NCI-H146 treated with DMSO at 0.1 percent for 48 hours (cell line): ENCODE data around the gene C1orf21.

Experiments
- DNase-seq: peaks from one replicate; lab custom pipeline; 2025; ENCODE audit not compliant: unreplicated experiment; lab: John Stamatoyannopoulos, UW

Gene C1orf21

DNA sequence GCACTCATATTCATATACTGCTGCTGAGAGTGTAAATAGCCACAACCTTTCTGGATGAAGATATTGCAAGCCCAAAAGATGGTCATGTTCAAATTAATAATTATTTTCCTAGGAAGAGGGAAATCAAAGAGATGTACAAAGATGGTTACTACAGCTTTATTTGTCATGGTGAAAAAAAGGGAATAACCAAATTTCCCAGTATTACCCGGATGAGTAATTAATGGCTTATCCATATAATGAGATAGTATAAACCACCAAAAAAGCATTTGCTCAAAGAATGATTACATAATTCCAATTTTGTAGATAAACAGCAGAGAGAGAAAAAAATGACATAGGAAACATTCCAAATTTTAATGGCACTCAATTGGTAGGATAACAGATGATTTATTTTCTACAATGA is 165.6 kb downstream of the C1orf21 start:
- no peak for DNase-seq

DNA sequence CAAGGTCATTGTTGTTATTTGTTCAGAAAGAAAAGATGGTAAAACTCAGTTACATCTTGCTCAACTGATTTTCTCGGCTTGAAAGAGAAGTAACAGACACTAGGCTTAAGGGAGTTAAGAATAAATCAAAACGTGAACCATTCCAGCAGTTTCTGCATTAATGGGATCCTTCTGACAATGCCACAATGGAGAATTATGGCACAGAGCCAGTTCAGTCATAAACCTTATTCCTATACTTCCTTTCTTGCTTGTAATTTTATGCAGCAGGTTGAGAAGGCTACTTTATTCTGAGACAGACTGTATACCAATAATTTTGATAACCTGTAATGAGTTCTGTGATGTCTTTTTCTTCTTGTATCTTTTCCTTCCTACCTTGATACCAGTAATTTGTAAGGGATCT is 167.0 kb downstream of the C1orf21 start:
- DNase-seq: no peak

DNA sequence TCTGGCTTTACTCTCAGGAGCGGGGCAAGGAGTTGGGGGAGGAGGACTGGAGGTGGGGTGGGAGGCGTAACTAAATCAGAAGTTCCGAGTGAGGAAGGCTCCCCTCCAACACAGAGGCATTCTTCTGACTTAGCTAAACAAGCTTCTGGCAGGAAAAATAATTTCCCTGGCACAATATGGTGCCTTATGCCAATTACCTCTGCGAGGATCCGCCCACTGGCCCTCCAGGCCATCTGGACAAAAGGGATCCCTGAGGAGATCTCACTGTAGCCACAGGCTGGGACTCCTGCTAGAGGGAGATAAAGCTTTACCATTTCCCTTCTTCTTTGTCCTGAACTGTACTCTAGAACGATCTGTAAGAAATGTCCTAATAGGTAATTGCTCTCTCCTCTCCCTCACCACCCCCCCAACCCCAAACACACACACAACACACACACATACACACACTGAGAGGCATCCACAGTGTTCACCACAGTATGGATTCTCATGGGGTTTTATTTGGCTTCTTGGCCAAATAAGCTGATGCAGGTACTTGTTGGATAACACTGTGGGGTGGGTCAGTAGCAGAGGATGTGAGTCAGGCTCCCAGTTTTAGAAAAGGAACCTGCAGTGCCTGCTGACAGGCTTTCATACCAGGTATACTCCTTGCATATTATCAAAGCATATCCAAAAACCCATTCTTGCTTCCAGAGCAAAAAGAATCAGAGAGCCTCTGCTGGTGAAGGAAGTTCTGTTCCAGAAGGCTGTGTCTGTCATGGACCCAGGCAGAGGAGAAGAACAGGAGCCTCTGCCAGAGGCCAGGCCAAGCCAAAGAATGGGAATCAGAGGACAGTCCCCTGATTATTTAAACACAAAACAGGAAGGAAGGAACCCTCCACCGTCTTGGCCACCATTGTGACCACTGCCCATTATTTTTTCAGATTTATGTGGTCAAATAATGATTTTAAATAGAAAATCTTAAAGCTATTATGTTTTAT is 169.1 kb downstream of the C1orf21 start:
- DNase-seq: peak; percentile 61

DNA sequence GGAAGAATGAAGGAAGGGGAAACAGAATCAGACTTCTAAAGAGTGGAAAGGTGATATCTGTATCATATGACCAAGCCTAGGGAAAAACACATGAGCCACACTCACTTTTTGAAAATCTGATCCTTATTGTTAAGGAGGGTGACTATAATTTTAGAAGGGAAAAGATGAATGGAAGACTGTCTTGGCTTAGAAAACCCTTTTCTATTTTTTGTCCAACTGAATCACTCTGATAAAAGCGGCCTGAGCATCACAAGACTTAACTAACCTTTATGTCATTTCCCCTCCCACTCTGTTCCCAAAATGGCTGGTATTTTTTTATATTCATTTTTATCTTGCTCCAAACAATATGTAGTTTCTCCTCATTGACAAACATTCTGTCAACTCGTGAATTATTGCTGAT is 169.8 kb downstream of the C1orf21 start:
- peak; percentile 10 for DNase-seq

DNA sequence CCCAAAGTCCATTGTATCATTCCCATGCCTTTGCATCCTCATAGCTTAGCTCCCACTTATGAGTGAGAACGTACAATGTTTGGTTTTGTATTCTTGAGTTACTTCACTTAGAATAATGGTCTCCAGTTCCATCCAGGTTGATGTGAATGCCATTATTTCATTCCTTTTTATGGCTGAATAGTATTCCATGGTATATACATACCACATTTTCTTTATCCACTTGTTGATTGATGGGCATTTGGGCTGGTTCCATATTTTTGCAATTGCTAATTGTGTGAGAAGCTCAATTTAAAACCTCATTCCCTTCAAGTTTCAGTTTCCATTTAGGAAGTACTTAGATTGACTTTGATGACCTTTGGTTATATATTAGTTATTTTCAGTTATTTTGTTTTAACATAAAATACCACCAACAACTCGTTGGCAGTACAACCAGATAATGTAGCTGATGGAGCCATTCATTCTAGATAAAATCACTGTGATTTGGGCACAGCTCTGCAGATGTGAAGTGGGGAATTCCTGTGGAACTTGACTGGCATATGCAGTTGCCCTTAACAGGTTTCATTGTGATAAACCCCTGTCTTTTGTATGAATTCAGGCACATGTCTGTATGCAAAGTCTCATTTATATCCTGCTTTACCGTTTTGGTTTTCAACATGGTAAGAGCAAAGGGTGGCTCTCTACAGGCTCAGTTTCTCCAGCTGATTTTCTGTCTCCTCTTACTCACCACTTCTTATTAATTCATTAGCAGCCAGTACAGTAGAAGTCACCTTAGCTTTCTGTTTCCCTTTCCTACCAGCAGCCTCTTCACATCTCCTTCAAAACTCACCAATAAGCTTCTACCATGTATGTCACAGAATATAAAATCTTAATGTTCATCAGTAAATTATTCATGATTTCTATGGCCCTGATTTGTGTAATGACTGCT is 170.9 kb downstream of the C1orf21 start:
- DNase-seq: no peak

DNA sequence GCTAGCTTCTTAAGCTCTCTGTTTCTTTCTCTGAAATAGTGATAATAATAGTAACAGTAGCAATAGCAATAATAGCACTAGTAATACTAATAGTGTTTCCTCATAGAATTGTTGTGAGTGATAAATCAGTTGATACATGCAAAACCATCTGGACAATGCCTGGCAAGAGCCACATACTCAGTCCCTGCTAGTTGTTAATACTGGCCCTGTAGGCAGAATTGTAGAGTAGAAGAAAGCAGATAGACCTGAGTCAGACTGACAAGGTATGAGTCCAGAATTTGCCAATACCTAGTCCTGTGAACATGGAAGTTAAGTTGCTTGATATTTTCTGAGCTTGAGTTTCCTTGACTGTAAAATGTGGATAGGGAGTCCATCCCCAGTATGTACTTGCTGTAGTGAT is 171.9 kb downstream of the C1orf21 start:
- no peak for DNase-seq

DNA sequence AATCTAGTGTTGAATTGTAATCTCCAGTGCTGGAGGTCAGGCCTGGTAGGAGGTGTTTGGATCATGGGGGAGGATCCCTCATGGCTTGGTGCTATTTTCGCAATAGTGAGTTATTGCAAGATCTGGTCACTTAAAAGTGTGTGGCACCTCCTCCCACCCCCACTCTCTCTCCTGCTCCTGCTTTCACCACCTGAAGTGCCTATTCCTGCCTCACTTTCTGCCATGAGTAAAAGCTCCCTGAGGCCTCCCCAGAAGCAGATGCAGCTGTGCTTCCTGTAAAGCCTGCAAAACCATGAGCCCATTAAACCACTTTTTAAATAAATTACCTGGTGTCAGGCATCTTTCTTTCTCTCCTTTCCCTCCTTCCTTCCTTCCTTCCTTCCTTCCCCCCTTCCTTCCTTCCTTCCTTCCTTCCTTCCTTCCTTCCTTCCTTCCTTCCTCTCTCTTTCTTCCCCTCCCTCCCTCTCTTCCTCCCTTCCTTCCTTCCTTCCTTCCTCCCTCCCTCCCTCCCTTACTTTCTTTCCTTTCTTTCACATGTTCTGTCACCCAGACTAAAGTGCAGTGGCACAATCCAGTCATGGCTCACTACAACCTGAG is 172.4 kb downstream of the C1orf21 start:
- DNase-seq: no peak

DNA sequence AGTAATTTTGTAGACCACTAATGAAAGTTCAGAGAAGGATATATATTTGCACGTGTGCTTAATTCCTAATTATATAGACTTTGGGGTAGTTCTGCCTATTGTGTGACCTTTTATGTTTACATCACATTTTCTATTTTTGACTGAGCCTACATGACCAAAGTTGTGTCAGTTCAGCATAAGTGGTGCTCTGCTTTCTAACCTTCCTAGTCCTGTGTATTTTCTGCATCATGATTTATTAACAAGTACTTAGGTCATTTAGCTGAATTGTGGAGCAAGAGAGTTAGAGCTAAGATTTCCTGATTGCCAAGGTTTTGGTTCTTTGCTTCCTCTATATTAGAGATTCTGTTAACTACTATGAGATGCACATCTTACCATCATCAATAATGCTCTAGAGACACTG is 176.0 kb downstream of the C1orf21 start:
- peak; percentile 8 for DNase-seq

DNA sequence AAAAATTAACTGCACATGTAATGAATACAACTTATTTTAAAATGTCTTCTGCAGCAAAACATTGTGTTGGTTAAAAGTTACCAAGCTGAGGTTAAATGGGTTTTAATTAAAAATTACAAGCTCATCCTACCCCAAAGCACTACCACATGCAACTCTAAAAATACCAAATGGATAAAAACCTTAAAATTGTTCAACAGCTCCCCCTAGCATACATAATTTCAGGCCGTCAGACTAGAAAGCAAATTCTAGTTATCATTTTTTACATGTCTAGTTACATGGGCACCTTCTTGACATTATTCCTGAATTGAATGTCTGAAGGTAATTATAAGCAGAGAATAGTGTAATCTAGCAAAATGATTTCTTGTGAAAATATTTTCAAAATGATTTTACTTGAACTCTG is 176.5 kb downstream of the C1orf21 start:
- DNase-seq: peak; percentile 18

DNA sequence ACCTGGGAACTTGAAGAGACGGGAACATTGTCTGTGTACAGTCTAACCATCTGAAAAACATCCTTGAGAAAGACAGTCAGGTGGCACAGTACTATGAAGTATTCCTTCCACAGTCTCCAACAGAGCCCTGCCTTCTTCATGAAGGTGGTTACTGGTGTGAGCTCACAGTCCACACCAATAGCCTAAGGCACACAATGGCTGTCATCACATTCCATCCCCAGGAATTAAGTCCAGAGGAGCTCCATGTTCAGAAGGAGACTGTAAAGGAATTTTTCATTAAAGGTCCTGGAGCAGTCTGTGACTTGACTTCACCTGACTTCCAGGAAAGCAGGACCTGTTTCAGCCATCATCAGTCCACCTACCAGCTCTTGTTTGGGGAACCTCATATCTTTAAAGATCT is 180.2 kb downstream of the C1orf21 start:
- no peak for DNase-seq

DNA sequence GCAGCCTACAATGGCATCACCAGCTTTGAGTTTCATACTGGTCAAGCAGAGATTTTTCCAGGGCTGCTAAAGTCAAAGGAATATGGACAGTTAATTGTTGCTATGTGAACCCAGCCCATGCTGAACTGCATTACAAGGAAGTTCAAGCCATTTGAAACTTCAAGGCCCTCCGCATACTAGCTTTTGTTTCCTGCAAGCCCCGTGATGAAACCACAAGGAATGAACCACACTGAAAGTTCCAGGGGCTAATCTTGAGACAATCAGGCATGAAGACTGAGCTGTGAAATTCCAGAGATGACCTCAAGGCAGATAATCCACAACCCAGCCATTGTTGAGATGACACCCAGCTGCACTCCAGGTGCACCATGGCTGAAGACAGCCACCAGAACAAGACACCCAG is 180.8 kb downstream of the C1orf21 start:
- no peak for DNase-seq

DNA sequence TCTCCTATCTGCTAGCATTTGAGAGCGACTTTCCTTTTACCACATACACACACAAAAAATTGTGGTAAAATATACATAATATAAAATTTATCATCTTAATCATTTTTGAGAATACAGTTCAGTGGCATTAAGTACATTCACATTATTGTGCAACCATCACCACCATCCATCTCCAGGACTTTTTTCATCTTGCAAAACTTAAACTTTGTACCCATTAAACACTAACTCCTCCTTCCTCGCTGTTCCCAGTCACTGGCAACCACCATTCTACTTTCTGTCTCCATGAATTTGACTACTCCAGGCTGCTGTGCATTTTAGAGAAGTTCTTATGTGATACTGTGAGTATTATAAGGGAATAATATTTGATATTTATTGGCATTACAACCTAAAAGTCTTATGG is 181.3 kb downstream of the C1orf21 start:
- DNase-seq: no peak

DNA sequence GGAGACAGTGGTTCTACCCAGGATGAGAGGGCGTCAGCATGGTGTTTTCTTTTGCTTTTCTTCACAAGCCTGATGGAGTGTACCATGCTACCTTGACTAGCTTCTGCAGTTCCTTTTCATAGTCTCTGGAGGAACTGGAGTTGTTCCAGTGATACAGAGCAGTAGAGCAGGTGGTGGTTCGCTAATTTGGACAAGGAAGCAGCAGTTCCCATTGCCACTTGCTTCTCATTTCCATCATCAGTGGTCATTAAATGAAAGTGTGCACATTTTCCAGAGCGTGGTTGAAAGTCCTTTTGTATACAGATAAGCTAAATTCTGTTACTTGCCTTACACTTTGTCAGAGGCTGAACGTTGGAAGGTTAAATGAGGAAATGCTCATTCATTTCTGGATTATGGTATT is 182.3 kb downstream of the C1orf21 start:
- DNase-seq: no peak

DNA sequence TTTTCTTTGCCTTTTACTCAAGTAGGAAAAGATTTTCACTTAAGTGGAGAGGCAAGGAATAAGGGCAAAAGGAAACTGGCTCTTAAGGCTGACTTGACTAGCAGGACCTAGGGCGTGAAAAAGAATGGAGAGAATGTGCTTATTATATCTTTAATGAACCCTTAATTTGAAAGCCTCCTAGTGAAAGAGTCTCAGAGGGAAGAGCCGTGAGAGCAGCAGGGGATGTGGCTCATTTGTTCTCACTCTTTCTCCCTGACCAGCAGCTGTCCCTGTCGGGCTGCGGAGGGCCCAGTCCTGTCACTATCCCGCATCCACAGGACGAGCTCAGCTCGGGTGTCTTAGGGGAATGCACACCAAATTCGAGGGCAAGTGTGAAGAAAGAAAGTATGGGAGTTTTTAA is 187.8 kb downstream of the C1orf21 start:
- peak; percentile 30 for DNase-seq

DNA sequence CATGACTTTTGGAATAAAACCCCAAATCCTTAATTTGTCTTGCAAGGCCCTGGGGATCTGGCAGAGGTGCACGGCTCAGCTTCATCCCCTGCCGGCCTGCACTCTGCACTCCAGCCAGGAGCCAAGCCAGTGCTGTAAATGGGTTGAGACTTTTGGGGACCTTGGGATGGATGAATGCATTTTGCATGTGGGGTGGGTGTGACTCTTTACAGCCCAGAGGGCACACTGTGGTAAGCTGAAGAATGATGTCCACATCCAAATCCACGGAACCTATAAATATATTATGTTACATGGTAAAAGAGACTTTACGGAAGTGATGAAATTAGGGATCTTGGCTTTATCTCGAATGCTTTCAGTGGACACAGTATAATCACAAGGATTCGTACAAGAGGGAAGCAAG is 190.0 kb downstream of the C1orf21 start:
- no peak for DNase-seq

DNA sequence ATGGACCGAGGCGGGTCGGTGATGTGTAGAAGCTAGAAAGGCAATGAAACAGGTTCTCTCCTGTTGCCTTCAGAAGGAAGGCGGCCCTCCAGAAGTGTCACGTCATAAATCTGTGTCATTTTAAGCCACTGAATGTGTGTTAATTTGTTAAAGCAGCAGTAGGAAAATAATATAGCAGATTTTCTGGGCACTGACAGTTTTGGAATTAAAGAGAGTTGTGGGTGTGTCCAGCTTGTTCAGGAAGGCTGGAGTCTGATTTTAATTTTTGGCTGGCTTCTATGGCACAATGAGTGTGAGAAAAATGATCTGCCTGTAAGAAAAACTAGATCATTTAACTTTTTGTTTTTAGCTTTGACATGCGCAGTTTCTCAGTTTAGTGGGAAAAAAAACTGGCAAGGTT is 190.5 kb downstream of the C1orf21 start:
- no peak for DNase-seq

DNA sequence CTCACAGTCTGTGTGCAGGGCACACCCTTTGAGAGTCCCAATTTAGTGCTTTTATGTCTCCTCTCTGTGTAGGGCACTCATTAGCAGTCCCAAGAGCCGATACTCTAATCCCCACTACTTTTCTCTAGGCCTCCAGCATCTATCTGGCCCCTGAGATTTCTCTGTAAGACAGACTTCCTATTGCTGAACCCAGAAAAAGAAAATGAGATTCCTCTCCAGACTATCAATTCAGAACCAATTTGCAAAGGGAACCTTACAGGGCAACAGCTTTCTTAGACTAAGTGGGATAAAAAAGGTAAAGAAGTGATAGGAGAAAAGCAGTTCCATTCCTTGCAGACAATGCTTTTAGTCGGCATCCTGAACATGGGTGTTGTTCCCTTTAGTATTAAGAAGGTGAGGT is 195.6 kb downstream of the C1orf21 start:
- DNase-seq: no peak

DNA sequence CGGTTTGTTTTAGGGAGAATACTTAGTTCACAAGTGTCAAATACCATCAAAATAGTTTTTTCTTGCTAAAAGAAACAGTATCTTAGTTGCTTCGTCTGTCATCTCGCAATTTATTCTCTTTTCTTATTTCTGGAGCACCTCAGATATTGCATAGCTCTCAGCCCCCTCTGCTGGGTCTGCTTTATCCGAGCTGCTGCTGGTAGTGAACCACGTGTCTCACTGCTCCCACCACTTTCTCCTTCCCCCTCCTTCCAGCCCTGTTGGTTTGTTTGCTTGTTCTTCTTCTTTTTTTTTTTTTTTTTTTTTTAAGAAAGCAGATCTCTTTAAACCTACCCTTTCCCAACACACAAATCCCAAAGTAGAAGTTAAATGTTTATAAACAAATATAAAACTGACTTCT is 197.0 kb downstream of the C1orf21 start:
- no peak for DNase-seq

DNA sequence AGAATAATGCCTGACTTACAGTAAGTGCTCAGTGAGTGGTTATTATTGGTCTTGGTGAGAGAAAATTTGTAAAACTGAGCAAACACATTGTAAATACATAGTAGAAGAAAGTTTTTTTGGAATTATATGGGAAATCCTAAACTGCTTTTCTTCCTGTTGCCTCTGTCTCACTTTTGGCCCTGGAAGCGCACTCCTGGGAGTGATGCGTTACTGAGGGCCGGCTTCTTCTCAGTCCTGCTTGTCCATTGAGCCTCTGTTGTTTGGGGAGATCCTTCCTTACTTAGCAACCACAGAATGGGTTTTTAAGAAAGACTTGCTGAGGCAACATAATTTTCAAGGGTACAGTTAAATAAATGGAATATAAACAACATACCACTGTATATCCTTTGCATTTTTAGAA is 201.9 kb downstream of the C1orf21 start:
- no peak for DNase-seq

DNA sequence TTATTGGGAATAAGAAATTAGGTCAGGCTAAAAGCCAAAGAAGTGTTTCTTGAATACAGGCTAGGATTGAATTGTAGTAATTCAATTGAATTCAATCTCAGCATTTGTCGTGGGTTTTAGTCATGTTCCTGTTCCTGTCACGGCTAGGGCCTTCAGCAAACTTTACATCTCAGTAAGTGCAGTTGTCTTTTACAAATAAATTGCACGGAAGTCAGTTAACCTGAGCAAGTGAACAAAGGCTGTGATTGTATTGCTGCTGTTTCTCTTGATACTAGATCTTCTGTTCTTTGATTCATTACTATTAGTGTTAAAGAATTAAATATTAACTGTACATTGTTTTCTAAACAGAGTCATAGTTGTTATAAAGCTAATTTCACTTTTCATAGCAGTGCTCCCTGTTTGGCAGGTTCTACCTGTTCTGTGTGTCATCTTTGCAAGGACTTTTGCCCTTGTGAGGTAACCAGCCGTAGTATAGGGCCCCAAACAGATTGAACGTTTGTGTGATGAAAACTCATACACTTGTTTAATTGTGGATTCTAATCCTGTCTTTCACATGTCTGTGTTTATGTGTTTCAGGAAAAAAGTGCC is 203.4 kb downstream of the C1orf21 start:
- DNase-seq: no peak

DNA sequence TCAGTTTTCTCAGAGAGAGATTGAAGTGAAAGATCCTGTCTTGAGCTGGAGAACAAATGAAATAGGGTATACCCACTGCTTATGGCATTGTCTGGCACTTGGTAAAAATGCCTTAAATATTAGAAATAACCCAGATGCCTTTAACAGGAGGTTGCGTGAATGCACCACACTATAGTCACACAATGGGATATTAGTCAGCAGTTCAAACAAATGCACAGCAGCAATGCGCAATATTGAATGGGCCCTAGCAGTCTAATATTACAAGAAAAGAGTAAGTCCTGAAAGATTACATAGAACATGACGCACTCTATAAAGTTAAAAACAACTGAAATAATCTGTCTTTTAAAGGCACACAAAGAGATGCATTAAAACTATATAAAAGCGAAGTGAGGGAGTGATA is 206.8 kb downstream of the C1orf21 start:
- no peak for DNase-seq
